ENCODE data around the gene AAGAB.
A peak's percentile ranks its signal among the peaks of the same experiment; 100 is the strongest.
"Not testable (repeated sequence)": the region's sequence is repeated elsewhere in the genome, so short reads cannot be mapped to it uniquely, and the experiment has no call there.

The AAGAB gene

DNA sequence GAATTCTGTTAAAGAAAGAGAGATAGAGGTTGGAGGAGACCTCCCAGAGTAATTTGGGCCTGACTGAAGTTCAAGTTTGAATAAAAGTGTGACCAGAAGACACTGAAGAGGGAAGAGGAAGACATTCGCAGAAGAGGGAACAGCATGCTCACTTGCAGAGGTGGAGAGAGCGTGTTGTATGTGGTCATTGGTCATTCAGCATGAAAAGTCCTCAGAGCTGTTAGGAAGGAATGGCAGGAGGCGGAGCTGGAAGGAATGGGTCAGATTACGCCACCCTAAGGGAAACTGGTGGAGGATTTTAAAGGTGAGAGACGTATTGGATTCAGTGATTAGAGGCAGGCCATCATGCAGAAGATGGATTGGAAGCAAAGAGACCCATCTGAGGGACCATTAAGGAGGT is 41.7 kb upstream of the AAGAB start (continued):
- TF ChIP-seq, protein P1, sequence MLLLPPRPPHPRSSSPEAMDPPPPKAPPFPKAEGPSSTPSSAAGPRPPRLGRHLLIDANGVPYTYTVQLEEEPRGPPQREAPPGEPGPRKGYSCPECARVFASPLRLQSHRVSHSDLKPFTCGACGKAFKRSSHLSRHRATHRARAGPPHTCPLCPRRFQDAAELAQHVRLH (tag by site-specific recombination; IDR thresholded peaks at IDR 0.05): no peak
- TF ChIP-seq ZNF24 (tag by site-specific recombination; IDR thresholded peaks at IDR 0.05) (no peak), MYNN (tag by site-specific recombination; IDR thresholded peaks at IDR 0.05; ENCODE audit: borderline replicate concordance) (no peak), ZNF202 (tag by site-specific recombination; IDR thresholded peaks at IDR 0.05; ENCODE audit: borderline replicate concordance) (no peak), ZNF701 (tag by site-specific recombination; IDR thresholded peaks at IDR 0.05) (no peak), ZNF146 (tag by site-specific recombination; IDR thresholded peaks at IDR 0.05) (no peak), ZNF416 (tag by site-specific recombination; IDR thresholded peaks at IDR 0.05) (no peak)
- TF ChIP-seq, protein P2, sequence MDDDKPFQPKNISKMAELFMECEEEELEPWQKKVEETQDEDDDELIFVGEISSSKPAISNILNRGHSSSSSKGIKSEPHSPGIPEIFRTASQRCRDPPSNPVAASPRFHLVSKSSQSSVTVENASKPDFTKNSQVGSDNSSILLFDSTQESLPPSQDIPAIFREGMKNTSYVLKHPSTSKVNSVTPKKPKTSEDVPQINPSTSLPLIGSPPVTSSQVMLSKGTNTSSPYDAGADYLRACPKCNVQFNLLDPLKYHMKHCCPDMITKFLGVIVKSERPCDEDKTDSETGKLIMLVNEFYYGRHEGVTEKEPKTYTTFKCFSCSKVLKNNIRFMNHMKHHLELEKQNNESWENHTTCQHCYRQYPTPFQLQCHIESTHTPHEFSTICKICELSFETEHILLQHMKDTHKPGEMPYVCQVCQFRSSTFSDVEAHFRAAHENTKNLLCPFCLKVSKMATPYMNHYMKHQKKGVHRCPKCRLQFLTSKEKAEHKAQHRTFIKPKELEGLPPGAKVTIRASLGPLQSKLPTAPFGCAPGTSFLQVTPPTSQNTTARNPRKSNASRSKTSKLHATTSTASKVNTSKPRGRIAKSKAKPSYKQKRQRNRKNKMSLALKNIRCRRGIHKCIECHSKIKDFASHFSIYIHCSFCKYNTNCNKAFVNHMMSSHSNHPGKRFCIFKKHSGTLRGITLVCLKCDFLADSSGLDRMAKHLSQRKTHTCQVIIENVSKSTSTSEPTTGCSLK (tag by site-specific recombination; IDR thresholded peaks at IDR 0.05): no peak

DNA sequence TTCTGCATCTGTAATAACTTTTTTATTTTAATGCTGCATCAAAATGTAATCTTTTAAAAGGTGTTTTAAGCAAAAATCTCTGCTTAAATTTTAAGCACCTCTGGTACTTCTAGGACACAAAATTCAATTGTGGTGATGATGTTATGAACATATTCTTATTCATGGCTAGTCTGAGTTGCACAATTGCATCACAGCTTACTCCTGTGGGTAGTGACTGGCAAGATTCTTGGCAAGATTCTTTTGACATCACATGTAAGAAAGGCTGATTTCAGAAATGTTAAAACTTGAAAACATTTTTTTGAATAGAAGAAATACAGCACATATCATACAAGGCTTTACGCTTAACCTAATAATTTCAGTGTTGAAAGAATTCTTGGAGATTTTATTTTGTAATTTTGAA is 35.9 kb upstream of the AAGAB start:
- H3K4me3 ChIP-seq (ENCODE audit: low read depth, low read length): no peak overlapping the region
- ChIA-PET CTCF (interaction anchor here (0.8 kb wide), 1 partner anchor 51 kb away, joined by 3 read pairs; no protein-coding TSS in a partner anchor), POLR2A (no interaction called here)
- no peak overlapping the region for H3K27ac ChIP-seq (ENCODE audit: extremely low read depth, low read depth, low read length)
- TF ChIP-seq ZNF24 (tag by site-specific recombination; IDR thresholded peaks at IDR 0.05) (no peak), ZIC2 (tag by site-specific recombination; IDR thresholded peaks at IDR 0.05) (no peak), ZNF544 (tag by site-specific recombination; IDR thresholded peaks at IDR 0.05) (no peak), ZBTB48 (tag by site-specific recombination; IDR thresholded peaks at IDR 0.05) (no peak), ZNF501 (tag by site-specific recombination; IDR thresholded peaks at IDR 0.05) (no peak), BCL11A (tag by site-specific recombination; IDR thresholded peaks at IDR 0.05; ENCODE audit: low read depth) (no peak), ZNF48 (tag by site-specific recombination; IDR thresholded peaks at IDR 0.05) (no peak)
- H3K4me1 ChIP-seq (ENCODE audit: control insufficient read depth, insufficient read depth, low read length): no peaks in the 10 kb centered on the region
- no peaks in the 10 kb centered on the region for H3K36me3 ChIP-seq (ENCODE audit: control insufficient read depth in 2 of 2, insufficient read depth in 1 of 2, low read length in 2 of 2)
- no peaks in the 10 kb centered on the region for H3K9me3 ChIP-seq (ENCODE audit: control insufficient read depth, insufficient read depth, low read depth, low read length)

DNA sequence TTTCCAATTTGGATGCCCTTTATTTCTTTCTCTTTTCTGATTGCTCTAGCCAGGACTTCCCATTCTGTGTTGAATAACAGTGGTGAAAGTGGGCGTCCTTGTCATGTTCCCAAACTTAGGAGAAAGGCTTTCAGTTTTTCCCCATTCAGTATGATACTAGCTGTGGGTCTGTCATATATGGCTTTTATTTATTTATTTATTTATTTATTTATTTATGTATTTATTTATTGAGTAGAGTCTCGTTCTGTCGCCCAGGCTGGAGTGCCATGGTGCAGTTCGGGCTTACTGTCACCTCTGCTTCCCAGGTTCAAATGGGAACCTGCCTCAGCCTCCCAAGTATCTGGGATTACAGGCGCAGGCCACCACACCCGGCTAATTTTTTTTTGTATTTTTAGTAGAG is 31.9 kb upstream of the AAGAB start:
- H3K27ac ChIP-seq (ENCODE audit: extremely low read depth, low read depth, low read length); CTCF ChIA-PET; H3K36me3 ChIP-seq (ENCODE audit: control insufficient read depth in 2 of 2, insufficient read depth in 1 of 2, low read length in 2 of 2); H3K4me1 ChIP-seq (ENCODE audit: control insufficient read depth, insufficient read depth, low read length); POLR2A ChIA-PET; H3K9me3 ChIP-seq (ENCODE audit: control insufficient read depth, insufficient read depth, low read depth, low read length); H3K4me3 ChIP-seq (ENCODE audit: low read depth, low read length): not testable (repeated sequence)
- 0 out of 2 replicates have a peak, but pooled peaks have one; percentile 43 for TF ChIP-seq ZNF433 (tag by site-specific recombination; IDR thresholded peaks at IDR 0.05; ENCODE audit: low read depth)
- peak; percentile 22; the same call in 1 of the 2 replicates for TF ChIP-seq ZNF140 (tag by site-specific recombination; IDR thresholded peaks at IDR 0.05)
- TF ChIP-seq, protein P3, sequence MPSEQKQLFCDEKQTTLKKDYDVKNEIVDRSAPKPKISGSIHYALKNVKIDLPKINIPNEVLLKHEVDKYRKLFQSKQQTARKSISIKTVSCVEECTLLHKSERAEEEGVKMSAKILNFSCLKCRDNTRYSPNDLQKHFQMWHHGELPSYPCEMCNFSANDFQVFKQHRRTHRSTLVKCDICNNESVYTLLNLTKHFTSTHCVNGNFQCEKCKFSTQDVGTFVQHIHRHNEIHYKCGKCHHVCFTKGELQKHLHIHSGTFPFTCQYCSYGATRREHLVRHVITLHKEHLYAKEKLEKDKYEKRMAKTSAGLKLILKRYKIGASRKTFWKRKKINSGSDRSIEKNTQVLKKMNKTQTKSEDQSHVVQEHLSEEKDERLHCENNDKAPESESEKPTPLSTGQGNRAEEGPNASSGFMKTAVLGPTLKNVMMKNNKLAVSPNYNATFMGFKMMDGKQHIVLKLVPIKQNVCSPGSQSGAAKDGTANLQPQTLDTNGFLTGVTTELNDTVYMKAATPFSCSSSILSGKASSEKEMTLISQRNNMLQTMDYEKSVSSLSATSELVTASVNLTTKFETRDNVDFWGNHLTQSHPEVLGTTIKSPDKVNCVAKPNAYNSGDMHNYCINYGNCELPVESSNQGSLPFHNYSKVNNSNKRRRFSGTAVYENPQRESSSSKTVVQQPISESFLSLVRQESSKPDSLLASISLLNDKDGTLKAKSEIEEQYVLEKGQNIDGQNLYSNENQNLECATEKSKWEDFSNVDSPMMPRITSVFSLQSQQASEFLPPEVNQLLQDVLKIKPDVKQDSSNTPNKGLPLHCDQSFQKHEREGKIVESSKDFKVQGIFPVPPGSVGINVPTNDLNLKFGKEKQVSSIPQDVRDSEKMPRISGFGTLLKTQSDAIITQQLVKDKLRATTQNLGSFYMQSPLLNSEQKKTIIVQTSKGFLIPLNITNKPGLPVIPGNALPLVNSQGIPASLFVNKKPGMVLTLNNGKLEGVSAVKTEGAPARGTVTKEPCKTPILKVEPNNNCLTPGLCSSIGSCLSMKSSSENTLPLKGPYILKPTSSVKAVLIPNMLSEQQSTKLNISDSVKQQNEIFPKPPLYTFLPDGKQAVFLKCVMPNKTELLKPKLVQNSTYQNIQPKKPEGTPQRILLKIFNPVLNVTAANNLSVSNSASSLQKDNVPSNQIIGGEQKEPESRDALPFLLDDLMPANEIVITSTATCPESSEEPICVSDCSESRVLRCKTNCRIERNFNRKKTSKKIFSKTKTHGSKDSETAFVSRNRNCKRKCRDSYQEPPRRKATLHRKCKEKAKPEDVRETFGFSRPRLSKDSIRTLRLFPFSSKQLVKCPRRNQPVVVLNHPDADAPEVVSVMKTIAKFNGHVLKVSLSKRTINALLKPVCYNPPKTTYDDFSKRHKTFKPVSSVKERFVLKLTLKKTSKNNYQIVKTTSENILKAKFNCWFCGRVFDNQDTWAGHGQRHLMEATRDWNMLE (tag by site-specific recombination; conservative IDR thresholded peaks at IDR 0.05; ENCODE audit: low read depth): peak; percentile 67
- 0 out of 2 replicates have a peak, but pooled peaks have one; percentile 12 for TF ChIP-seq ZNF560 (tag by site-specific recombination; IDR thresholded peaks at IDR 0.05; ENCODE audit: borderline replicate concordance)
- TF ChIP-seq, protein P4, sequence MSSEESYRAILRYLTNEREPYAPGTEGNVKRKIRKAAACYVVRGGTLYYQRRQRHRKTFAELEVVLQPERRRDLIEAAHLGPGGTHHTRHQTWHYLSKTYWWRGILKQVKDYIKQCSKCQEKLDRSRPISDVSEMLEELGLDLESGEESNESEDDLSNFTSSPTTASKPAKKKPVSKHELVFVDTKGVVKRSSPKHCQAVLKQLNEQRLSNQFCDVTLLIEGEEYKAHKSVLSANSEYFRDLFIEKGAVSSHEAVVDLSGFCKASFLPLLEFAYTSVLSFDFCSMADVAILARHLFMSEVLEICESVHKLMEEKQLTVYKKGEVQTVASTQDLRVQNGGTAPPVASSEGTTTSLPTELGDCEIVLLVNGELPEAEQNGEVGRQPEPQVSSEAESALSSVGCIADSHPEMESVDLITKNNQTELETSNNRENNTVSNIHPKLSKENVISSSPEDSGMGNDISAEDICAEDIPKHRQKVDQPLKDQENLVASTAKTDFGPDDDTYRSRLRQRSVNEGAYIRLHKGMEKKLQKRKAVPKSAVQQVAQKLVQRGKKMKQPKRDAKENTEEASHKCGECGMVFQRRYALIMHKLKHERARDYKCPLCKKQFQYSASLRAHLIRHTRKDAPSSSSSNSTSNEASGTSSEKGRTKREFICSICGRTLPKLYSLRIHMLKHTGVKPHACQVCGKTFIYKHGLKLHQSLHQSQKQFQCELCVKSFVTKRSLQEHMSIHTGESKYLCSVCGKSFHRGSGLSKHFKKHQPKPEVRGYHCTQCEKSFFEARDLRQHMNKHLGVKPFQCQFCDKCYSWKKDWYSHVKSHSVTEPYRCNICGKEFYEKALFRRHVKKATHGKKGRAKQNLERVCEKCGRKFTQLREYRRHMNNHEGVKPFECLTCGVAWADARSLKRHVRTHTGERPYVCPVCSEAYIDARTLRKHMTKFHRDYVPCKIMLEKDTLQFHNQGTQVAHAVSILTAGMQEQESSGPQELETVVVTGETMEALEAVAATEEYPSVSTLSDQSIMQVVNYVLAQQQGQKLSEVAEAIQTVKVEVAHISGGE (tag by site-specific recombination; conservative IDR thresholded peaks at IDR 0.05; ENCODE audit: low read depth): peak; percentile 50
- TF ChIP-seq ZNF555 (tag by site-specific recombination; conservative IDR thresholded peaks at IDR 0.05): peak; percentile 30; the same call in 1 of the 2 replicates
- TF ChIP-seq ZNF623 (tag by site-specific recombination; IDR thresholded peaks at IDR 0.05): peak; percentile 31; the same call in 1 of the 2 replicates
- TF ChIP-seq ZBTB8A (tag by site-specific recombination; IDR thresholded peaks at IDR 0.05): 0 out of 2 replicates have a peak, but pooled peaks have one; percentile 46
- TF ChIP-seq ZNF394 (tag by site-specific recombination; IDR thresholded peaks at IDR 0.05; ENCODE audit: borderline replicate concordance): peak; percentile 76; the same call in 1 of the 2 replicates
- TF ChIP-seq ZNF426 (tag by site-specific recombination; IDR thresholded peaks at IDR 0.05): peak; percentile 42
